HG02678 (cell line): ENCODE measurements around the gene AIRE.
"Not testable (repeated sequence)": the region's sequence is repeated elsewhere in the genome, so short reads cannot be mapped to it uniquely, and the experiment has no call there.

Source experiments
- ATAC-seq: cut with Tn5 transposase; IDR thresholded peaks from one replicate; pipeline ENCODE4 v1.9.1; 2021; ENCODE audit warnings: mild to moderate bottlenecking, moderate library complexity; ENCODE audit not compliant: unreplicated experiment

AIRE gene

DNA sequence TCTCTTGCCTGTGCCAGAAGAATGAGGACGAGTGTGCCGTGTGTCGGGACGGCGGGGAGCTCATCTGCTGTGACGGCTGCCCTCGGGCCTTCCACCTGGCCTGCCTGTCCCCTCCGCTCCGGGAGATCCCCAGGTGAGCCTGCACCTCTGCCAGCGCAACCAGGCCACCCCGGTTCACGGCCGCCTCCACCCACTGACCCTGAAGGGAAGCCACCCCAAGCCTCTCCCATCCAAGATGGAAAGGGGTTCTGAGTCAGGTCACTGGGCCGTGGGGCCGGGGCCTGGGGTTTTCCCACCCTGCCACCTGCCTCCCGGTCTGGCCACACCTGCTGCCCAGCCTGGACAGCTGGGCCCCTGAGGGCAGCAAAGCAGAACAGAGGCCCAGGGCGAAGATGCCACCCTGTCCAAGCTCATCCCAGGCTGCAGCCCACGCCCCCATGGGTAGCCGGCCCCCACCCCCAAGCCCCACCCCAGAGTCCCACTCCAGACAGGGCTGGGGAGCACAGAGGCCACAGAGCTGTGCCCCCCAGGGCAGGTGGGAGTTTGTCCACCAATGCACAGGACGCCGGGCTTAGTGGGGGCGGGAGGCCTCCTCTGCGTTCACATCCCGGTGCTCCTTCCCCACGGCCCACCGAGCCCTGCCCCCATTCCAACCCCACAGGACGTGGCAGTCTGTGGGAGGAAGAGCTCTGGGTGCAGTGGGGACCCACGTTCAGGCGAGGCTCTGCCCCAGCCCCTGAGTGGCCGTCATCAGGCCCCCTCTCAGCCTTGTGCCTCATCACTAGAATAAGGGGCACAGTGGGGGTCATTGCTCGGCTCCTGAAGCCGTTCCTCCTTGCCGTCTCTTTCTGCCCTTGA is 5.6 kb downstream of the AIRE start:
- ATAC-seq, result no peak

DNA sequence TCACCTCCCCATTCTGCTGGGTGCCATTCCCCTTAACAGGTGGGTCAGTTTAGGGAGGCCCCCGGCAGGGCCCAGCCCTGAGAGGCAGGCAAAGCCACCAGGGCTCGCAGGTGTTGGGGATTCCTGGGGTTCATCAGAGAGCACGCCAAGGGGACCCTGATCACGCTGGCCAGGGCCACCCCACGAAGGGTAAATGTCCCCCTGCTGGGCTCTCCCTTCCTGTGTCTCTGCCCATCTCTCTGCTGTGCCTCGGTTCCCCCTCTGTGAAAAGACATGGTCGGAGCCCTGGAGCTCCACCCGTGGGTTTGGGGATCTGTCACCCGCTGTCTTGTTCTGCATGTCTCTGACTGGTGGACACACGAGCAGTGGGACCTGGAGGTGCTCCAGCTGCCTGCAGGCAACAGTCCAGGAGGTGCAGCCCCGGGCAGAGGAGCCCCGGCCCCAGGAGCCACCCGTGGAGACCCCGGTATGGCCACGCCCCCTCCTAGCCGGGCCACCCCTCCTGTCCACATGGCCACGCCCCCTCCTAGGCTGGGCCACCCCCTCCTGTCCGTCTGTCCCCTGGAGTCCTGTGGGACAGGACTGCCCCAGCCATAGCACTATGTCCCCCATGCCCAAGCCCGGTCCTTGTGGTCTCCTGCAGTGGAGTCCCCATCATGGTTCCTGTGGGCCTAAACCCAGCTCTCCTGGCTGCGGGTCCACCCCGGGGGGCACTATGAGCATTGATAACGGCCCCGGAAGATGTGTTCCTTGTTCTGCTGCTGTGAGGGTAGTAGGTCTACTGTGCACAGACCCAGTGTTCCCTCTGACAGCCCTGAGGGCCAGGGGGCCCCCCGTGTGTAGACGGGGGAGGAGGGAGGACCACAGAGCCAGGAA is 6.5 kb downstream of the AIRE start:
- ATAC-seq, result no peak

DNA sequence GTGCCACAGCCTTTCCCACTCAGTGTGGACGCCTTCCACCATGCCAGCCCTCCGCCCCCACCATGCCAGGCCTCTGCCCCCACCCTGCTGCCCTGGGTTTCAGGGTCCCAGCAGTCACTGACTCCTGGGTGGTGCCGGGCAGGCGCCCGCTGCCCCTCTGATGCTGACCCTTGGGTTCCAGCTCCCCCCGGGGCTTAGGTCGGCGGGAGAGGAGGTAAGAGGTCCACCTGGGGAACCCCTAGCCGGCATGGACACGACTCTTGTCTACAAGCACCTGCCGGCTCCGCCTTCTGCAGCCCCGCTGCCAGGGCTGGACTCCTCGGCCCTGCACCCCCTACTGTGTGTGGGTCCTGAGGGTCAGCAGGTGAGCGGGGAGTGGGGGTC is 7.1 kb downstream of the AIRE start:
- ATAC-seq, result no peak

DNA sequence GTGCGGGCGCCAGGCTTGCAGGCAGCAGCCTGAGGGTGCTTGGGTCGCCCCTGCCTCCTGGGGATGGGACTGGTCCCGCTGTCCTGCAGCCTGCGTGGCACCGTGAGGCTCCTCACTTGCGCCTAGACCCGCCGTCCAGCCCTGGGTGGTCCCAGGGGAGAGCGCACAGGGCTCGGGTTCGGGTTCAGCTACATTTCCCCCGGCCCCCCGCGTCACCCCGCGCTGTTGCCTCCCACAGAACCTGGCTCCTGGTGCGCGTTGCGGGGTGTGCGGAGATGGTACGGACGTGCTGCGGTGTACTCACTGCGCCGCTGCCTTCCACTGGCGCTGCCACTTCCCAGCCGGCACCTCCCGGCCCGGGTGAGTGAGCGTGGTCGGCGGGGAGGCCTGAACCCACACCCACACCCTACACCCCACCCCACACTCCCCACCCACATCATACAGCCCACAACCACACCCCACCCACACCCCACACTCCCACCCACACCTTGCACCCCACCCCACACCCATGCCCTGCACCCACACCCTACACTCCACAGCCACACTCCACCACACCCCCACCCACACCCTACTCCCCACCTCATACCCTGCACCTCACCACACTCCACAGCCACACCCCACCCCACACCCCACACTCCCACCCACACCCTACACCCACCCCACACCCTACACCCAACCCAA is 8.0 kb downstream of the AIRE start:
- no peak for ATAC-seq

DNA sequence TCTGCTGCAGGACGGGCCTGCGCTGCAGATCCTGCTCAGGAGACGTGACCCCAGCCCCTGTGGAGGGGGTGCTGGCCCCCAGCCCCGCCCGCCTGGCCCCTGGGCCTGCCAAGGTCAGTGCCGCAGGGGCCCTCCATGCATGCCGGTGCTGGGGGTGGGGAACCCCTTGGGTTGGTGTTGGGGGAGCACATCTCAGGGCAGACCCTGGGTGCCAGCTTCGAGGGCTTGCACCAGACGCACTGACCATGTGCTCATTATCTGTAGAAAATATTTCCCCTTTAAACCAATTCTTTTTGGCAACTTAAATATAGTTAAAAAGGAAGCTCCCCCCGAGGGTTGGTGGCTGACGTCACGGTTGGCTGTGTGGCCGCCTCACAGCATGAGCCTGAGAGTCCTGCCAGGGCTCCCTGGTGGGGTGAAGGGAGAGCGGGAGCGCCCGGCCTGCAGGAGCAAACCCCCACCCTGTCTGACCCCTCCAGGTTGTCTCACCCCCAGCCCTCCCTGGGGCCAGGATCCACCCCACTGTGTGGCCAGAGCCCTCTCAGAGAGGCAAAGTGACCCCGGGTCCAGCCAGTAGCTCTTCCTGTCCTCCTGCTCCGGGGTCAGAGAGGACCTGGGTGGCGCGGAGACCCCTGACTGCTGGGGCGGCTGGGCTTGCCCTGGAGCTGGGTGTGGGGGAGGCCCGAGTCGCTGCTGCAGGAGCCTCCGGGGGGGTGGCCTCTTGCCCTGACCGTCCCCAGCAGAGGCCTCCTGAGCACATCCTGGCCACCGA is 8.9 kb downstream of the AIRE start:
- no peak for ATAC-seq

DNA sequence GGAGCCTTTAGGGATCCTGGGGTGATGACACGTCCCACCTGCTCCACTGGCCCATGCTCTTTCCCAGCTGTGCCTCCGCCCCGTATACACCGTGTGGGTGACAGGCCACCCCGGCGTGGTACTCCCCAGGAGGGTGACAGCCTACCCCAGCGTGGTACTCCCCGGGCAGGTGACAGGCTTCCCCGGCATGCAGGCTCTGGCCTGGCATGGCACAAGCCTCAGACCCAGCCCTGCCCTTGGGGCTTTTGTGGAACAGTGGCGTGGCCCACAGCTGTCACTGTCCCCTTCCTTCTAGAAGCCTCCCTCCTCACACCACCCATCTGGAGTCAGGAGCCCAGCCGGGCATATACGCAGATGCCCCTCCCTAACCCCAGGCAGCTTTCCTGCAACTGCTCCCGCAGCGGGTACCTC is 9.5 kb downstream of the AIRE start:
- no peak for ATAC-seq

DNA sequence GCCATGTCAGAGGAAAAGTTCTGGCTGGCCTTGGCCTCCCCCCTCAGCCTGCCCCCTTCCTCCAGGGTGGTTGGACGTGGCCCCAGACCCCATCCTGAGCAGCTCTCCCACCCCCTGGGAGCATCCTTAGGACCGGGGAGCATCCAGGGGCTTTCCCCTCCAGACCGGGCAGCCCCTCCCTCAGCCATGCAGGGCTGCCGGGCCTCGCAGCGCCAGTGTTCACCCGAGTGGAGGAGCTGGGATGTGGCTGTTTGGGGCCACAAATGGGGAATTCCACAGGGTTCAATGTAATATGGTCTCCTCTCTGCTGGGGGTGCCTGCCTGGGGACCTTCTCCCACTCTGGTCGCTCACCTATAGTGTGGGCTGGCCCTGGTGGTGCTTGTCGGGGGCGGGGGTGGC is 10.0 kb downstream of the AIRE start:
- ATAC-seq, result no peak

DNA sequence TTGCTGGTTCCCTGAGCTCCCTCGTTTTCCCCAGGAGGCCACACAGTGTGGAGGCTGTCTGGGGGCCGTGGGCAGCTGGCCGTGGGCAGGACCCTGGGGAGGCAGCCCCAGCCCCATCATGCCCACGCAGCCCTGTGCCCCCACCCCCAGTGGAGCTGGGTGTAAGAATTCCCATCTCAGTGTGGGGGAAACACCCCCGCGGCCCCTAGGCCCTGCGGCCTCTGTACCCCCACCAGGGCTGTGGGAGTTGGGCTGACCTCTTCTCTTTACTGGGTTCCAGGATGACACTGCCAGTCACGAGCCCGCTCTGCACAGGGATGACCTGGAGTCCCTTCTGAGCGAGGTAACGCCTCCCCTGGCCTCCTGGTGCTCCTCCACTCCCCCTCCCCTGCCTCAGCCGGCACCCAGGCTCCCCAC is 10.4 kb downstream of the AIRE start:
- no peak for ATAC-seq

DNA sequence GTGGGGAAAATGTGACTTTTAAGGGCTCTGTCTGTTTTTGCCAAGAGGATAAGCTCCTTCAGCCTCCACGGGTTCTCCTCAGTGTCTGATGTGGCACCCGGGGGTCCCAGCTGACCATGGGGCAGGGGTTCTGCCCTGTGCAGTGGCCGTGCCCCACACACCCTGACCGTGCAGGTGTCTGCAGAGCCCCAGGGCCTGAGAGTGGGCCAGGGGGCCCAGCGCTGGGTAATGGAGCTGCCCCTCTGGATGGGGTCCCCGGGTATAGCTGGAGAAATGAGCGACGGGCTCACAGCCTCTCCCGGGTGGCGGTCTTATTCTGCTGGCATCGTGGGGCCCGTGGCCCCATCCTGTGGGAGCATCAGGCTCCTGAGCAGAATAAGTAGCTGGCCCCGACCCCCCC is 11.2 kb downstream of the AIRE start:
- no peak for ATAC-seq

DNA sequence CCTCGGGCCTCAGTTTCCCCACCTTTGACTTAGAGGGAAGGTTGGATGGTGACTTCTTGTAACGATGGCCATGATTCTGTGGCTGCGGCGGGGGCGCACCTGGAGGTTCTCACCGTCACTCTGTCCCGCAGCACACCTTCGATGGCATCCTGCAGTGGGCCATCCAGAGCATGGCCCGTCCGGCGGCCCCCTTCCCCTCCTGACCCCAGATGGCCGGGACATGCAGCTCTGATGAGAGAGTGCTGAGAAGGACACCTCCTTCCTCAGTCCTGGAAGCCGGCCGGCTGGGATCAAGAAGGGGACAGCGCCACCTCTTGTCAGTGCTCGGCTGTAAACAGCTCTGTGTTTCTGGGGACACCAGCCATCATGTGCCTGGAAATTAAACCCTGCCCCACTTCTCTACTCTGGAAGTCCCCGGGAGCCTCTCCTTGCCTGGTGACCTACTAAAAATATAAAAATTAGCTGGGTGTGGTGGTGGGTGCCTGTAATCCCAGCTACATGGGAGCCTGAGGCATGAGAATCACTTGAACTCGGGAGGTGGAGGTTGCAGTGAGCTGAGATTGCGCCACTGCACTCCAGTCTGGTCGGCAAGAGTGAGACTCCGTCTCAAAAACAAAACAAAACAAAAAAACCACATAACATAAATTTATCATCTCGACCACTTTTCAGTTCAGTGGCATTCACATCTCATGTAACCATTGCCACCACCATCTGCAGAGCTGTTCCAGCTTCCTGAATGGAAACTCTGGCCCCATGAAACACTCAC is 12.0 kb downstream of the AIRE start:
- no peak for ATAC-seq

DNA sequence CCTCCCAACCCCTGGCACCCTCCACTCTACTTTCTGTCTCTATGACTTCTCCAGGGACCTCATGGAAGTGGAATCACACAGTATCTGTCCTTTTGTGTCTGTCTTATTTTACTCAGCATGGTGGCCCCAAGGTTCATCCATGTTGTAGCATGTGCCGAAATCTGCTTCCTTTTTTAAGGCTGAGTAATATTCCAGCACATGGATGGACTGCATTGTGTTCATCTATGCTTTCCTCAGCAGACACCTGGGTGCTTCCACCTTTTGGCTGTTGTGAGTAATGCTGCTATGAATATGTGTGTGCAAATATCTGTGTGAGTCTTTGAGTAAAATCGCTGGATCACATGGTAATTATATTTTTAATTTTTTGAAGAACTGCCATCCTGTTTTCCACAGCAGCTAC is 12.6 kb downstream of the AIRE start:
- no peak for ATAC-seq

DNA sequence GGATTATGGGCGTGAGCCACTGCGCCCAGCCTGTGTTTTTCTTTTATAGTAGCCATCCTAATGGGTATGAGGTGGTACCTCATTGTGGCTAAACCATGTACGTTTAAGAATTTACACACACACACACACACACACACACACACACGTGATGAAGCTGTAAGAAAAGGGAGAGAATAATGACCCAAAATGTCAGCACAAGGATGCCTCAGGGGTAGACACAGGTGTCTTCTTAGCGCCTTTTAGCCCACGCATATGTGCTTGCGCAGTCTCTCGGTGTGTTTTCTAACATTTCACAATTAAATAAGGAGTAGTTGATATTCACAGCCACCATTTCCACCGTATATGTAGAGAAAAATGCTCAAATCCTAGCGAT is 13.4 kb downstream of the AIRE start:
- no peak for ATAC-seq

DNA sequence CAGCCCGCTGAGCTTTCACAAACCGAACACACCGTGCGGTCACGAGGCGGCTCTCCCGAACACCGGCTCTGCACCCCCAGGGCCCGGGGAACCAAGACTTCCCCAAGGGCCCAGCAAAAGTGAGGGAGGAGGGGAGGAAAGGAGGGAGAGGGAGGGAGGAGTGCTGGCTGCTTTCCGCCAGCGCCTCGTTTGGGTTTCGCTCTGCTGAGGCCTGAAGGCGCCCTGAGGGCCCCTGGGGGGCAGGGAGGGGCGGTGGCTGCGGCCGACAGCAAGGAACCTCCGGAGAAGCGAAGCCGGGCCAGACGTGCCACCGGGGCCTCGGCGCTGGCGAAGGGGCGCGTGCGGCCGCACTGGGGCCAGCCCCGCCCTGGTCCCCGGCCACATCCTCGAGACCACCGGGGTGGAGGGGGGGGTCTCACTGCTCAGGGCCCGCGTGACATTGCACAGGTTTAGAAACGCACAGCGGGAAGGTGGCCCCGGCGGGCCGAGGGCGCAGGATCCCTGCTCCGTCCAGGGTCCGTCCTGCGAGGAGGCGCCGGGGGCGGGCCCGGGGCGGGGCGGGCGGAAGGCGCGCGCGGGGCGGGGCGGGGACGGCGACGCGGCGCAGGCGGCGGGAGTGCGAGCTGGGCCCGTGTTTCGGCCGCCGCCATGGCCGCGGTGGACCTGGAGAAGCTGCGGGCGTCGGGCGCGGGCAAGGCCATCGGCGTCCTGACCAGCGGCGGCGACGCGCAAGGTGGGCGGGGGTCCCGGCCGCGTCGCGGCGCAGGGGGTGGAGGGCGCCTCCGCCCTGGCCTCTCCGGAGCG is 14.0 kb downstream of the AIRE start, which contains the start of gene PFKL:
Gene PFKL (plus strand): TSS at position 596 of the 804 bp plus-strand sequence. CDS start 53 bp downstream, at position 649.
- ATAC-seq, result peak; percentile 60

DNA sequence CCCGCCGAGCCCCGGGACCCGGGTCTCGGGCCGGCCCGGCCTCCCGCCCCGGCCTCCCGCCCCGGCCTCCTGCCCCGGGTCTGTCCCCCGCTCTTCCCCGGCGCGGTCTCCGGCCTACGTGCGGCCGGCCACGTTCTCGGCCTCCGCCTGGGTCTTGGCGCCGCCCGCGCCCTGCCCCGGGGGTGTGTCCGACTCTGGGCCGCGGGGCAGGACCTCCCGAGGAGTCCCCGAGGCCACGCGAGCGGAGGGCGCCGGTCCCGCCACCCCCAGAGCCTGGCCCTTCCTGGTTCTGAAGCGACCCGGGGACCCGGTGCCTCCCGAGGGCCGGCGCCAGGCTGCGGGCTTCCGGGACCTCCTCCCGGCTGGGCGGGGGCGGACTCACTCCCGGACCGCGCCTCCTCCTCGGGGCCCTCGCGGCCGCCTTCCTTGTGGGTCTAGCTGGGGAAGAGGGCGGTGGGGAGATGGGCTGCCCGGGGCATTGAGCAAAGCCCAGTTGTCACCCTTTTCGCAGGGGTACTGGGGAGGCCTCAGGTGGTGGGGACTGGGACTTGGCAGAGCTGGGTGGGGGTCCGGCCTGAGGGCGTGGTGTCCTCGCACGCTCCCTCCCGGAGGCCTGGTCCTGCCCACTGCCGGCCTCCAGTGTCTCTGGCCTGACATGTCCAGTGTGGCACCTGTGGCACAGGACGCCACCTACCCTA is 14.7 kb downstream of the AIRE start:
- peak; percentile 35 for ATAC-seq

DNA sequence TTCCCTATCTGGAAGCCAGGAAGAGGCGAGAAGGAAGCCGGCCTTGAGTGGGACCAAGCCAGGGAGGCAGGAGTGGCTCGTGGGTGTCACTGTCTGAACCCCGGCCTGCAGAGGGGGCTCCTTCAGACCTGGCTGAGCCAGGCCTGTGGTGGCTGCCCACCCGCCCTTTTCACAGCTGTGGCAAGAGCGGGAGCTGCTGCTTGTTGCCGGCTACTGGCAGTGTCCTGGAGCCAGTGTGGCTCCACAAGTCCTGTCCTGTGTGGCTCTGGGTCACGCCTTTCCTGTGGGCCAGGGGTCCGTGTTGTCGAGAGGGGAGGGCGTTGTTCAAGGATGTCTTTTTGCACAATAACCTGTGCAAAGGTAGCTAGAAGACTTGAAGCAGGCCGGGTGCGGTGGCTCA is 15.5 kb downstream of the AIRE start:
- ATAC-seq, result no peak

DNA sequence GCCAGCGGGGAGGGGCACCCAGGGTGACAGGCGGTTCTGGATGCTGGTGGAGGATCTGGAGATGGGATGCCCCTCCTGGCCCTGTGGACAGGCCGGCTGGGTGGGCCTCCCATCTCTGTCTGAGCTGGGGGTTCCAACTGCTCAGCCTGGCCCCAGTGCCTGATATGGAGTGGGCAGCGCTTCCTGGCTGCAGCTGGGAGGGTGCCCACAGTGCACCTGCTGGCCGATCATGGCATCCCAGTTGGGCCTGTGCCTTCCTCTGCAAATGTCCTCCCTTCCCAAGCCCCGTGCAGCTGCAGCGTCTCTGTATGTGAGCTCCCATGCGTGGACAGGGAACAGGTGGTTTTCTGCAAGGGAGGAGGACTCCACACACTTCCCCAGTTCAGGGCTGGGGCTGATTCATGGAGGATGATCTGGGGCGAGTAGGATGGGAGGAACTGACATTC is 16.3 kb downstream of the AIRE start:
- ATAC-seq, result no peak

DNA sequence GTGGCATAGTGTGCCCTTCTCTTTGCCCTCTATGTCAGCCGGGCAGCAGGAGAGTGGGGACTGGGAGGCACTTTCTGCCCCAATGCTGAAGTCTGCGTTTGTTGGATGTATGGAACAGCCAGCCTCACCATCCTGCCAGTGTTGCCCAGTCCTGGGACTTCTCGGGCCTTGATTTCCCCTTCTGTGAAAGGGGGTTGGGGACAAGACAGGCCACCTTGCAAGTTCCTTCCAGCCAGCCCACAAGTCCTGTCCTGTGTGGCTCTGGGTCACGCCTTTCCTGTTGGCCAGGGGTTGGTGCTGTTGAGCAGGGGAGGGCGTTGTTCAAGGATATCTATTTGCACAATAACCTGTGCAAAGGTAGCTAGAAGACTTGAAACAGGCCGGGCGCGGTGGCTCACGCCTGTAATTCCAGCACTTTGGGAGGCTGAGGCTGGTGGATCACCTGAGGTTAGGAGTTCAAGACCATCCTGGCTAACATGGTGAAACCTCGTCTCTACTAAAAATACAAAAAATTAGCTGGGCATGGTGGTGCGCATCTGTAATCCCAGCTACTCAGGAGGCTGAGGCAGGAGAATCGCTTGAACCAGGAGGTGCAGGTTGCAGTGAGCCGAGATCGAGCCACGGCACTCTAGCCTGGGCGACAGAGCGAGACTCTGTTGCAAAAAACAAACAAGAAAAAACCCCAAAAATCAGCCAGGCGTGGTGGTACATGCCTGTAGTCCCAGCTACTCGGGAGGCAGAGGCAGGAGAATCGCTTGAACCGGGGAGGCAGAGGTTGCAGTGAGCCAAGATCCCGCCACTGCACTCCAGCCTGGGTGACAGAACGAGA is 17.1 kb downstream of the AIRE start:
- not testable (repeated sequence) for ATAC-seq
